ENCODE data around the gene SPTSSB. TPM values are rescaled to one million over a fixed set of nuclear protein-coding genes. Genes with fewer than 3 reads are reported as not detected.

SPTSSB gene
- total RNA-seq, 4 donors from 2014 or later, result 2.4 to 4.8 (median 3.9) TPM

GRCh38 chr3:161342629-161343028 lies 28.7 kb downstream of the SPTSSB start:
- no peak for DNase-seq
- intact Hi-C loops (cut with DNase I), result no loop called here
- Histone ChIP-seq H3K4me3 (no peak overlapping the region), H3K27ac (no peak overlapping the region), H3K9me3 (no peaks in the 10 kb centered on the region), H3K27me3 (no peaks in the 10 kb centered on the region), H3K4me1 (no peaks in the 10 kb centered on the region), H3K36me3 (no peaks in the 10 kb centered on the region)
- WGBS, 2 donors, result 70 to 78% methylated on average over 3 of the region's 3 CpGs
- TF ChIP-seq POLR2A (IDR thresholded peaks at IDR 0.05), result no peak
- no peak for TF ChIP-seq CTCF (IDR thresholded peaks at IDR 0.05)

DNA sequence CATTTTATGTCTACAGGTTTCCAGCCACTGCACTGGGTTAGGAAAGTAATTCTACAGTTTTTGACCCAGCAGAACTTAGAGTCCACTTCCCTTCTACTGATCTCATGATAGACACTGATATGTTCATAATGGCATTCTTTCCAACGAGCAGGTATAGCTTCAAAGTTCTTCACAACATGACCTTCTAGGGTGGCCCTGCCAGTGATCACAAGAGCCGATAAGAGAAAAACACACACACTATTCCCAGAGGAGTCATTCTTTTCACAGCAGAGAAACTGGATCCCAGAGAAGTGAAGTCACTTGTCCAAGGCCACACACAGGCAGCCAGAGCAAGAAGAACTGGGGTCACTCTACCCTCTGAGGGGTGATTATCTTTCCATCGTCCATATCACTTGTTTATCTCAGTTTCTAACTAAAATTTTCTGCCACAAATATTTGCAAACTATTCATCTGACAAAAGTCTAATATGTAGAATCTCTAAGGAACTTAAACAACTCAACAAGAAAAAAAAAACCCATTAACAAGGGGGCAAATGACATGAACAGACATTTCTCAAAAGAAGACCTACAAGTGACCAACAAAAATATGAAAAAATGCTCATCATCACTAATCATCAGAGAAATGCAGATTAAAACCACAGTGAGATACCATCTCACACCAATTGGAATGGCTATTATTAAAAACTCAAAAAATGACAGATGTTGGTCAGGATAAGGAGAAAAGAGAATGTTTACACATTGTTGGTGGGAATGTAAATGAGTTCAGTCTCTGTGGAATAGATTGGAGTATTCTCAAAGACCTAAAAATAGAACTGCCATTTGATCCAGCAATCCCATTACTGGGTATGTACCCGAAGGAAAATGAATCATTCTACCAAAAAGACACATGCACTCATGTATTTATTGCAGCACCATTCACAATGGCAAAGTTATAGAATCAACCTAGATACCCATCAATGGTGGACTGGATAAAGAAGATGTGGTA lies 31.5 kb downstream of the SPTSSB start:
- Histone ChIP-seq H3K27ac (no peak overlapping the region), H3K27me3 (no peaks in the 10 kb centered on the region), H3K9me3 (no peaks in the 10 kb centered on the region), H3K4me1 (no peaks in the 10 kb centered on the region), H3K4me3 (no peak overlapping the region), H3K36me3 (no peaks in the 10 kb centered on the region)
- DNase-seq, result no peak
- intact Hi-C loops (cut with DNase I), result no loop called here
- TF ChIP-seq CTCF (IDR thresholded peaks at IDR 0.05), result no peak
- no peak for TF ChIP-seq POLR2A (IDR thresholded peaks at IDR 0.05)
- 21 to 53% methylated on average over 4 of the region's 4 CpGs for WGBS, 2 donors

- H3K36me3 ChIP-seq, result no peaks in the 10 kb centered on the region
- no peak overlapping the region for H3K27ac ChIP-seq
- no peaks in the 10 kb centered on the region for H3K4me1 ChIP-seq
- intact Hi-C loops (cut with DNase I), result no loop called here
- TF ChIP-seq POLR2A (IDR thresholded peaks at IDR 0.05) (no peak), CTCF (IDR thresholded peaks at IDR 0.05) (no peak)
- H3K9me3 ChIP-seq, result no peaks in the 10 kb centered on the region
- H3K4me3 ChIP-seq, result no peak overlapping the region
- no peaks in the 10 kb centered on the region for H3K27me3 ChIP-seq
- no peak for DNase-seq
Measured at GRCh38 chr3:161337311-161337710, 34.0 kb downstream of the SPTSSB start.

DNA sequence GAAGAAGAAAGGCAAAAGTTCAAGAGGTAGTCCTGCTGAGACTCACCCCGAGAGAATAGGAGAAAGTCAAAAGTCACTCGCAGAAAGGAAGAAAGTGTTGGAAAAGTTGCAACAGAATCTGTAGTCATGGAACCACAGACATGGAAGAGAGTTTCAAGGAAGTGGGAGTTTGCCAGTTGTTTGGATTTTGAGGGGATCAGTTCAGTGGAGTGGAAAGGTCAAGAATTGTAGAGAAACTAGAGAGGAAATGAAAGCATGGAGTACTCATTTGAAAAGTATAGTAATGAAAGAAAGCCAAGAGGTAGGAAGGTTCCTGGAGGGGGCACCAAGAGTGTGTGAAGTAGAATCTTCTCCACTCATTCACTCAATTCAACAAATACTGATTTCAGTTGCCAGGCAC lies 34.7 kb downstream of the SPTSSB start:
- intact Hi-C loops (cut with DNase I), result no loop called here
- Histone ChIP-seq H3K27me3 (no peaks in the 10 kb centered on the region), H3K27ac (no peak overlapping the region), H3K4me3 (no peak overlapping the region), H3K36me3 (no peaks in the 10 kb centered on the region), H3K9me3 (no peaks in the 10 kb centered on the region), H3K4me1 (no peaks in the 10 kb centered on the region)
- no peak for TF ChIP-seq POLR2A (IDR thresholded peaks at IDR 0.05)
- no peak for TF ChIP-seq CTCF (IDR thresholded peaks at IDR 0.05)
- no peak for DNase-seq
- 76 to 79% methylated on average over 2 of the region's 2 CpGs for WGBS, 2 donors

DNA sequence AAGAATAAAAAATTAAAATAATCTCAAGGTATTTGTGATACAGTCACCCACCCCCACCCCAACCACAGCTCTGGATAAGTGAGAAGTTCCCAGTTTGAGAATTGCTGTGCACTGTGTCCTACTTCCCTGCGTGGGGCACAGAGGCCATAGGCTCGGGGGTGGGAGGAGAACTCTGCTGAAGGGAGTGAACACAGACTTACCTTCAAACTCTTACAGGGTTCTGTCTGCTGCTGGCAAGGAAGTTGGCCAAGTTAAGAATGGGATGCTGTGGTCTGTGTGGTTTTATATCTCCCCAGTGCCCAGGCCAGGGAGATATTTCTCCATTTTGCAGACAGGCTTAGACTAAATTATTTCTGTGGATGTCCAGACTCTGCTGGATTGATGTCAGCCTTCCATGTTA lies 37.6 kb downstream of the SPTSSB start:
- 72 to 85% methylated on average over 2 of the region's 2 CpGs for WGBS, 2 donors
- Histone ChIP-seq H3K27me3 (no peaks in the 10 kb centered on the region), H3K27ac (no peak overlapping the region), H3K4me3 (no peak overlapping the region), H3K36me3 (no peaks in the 10 kb centered on the region), H3K9me3 (no peaks in the 10 kb centered on the region), H3K4me1 (no peaks in the 10 kb centered on the region)
- TF ChIP-seq CTCF (IDR thresholded peaks at IDR 0.05), result no peak
- TF ChIP-seq POLR2A (IDR thresholded peaks at IDR 0.05), result no peak
- DNase-seq, result no peak
- intact Hi-C loops (cut with DNase I), result no loop called here

Data from esophagus squamous epithelium (tissue), 5 donors.